ENCODE measurements around the gene HES7.

DNA sequence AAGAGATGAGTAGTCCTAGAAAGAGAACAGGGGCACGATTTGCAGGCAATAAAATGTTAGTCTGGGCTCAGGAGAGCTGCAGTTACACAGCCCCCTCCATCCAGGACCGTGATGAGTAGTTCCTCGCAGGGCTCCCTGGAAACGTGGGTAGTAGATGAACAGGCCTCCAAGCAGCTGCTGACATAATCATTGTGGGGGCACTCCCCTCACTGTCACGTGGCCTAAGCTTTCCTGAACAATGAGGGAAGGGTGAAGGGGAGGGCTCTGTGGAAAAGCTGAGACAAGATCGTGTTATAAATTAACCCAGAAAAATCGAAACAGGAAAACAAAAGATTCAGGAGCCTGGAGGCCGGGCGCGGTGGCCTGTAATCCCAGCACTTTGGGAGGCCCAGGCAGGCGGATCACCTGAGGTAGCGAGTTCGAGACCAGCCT, 29.6 kb upstream of the HES7 start:
- peak; percentile 7 to 17 for TF ChIP-seq POLR2A (IDR thresholded peaks at IDR 0.05)
- TF ChIP-seq, protein P1, sequence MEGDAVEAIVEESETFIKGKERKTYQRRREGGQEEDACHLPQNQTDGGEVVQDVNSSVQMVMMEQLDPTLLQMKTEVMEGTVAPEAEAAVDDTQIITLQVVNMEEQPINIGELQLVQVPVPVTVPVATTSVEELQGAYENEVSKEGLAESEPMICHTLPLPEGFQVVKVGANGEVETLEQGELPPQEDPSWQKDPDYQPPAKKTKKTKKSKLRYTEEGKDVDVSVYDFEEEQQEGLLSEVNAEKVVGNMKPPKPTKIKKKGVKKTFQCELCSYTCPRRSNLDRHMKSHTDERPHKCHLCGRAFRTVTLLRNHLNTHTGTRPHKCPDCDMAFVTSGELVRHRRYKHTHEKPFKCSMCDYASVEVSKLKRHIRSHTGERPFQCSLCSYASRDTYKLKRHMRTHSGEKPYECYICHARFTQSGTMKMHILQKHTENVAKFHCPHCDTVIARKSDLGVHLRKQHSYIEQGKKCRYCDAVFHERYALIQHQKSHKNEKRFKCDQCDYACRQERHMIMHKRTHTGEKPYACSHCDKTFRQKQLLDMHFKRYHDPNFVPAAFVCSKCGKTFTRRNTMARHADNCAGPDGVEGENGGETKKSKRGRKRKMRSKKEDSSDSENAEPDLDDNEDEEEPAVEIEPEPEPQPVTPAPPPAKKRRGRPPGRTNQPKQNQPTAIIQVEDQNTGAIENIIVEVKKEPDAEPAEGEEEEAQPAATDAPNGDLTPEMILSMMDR (IDR thresholded peaks at IDR 0.05): no peak
